GM12892 (cell line): Measurements from ENCODE around the gene VWC2.

ENCODE experiments used
- POLR2A ChIP-seq: IDR thresholded peaks from 2 replicates; pipeline ENCODE4 v1.6.1; 2011; ENCODE audit warnings: low read depth, low read length, control low read depth
- POLR2AphosphoS5 ChIP-seq: IDR thresholded peaks from 2 replicates; pipeline ENCODE4 v1.6.1; 2011; ENCODE audit warnings: low read depth, low read length, control low read depth
- TAF1 ChIP-seq: IDR thresholded peaks from 2 replicates; pipeline ENCODE4 v1.6.1; 2011; ENCODE audit warnings: low read depth, mild to moderate bottlenecking, control low read depth, low read length, borderline replicate concordance

GRCh38 chr7:49812534-49812933 is 39.1 kb downstream of the VWC2 start:
- TF ChIP-seq POLR2A, result no peak
- no peak for TF ChIP-seq POLR2AphosphoS5
- TF ChIP-seq TAF1, result no peak
